Peyer's patch (tissue), 4 donors: Measurements from ENCODE around the gene LRG1.

Source experiments
- POLR2A ChIP-seq, 2 donors: fragments of 450-650 bp; IDR thresholded peaks; one replicate each; pipeline ENCODE4 v1.5.1; 2017; ENCODE audit warnings: antibody characterized with exemption in 2 of 2, mild to moderate bottlenecking in 2 of 2, moderate library complexity in 2 of 2
- TF ChIP-seq, protein P1 (sequence below), 6 experiments: fragments of 450-650 bp in 4 of 6; fragments of 200-600 bp in 2 of 6; sonication (generic) in 1 of 6; IDR thresholded peaks; one replicate each; pipeline ENCODE4 v1.5.1; 2017 to 2019; ENCODE audit warnings: antibody characterized with exemption in 6 of 6, mild to moderate bottlenecking in 3 of 6, moderate library complexity in 1 of 6

GRCh38 chr19:4519172-4519496 is 20.7 kb downstream of the LRG1 start:
- TF ChIP-seq, protein P1, sequence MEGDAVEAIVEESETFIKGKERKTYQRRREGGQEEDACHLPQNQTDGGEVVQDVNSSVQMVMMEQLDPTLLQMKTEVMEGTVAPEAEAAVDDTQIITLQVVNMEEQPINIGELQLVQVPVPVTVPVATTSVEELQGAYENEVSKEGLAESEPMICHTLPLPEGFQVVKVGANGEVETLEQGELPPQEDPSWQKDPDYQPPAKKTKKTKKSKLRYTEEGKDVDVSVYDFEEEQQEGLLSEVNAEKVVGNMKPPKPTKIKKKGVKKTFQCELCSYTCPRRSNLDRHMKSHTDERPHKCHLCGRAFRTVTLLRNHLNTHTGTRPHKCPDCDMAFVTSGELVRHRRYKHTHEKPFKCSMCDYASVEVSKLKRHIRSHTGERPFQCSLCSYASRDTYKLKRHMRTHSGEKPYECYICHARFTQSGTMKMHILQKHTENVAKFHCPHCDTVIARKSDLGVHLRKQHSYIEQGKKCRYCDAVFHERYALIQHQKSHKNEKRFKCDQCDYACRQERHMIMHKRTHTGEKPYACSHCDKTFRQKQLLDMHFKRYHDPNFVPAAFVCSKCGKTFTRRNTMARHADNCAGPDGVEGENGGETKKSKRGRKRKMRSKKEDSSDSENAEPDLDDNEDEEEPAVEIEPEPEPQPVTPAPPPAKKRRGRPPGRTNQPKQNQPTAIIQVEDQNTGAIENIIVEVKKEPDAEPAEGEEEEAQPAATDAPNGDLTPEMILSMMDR (IDR thresholded peaks at IDR 0.05): no peak
- TF ChIP-seq POLR2A (IDR thresholded peaks at IDR 0.05): no peak
